ENCODE measurements around the gene RSPO3.

Gene RSPO3

DNA sequence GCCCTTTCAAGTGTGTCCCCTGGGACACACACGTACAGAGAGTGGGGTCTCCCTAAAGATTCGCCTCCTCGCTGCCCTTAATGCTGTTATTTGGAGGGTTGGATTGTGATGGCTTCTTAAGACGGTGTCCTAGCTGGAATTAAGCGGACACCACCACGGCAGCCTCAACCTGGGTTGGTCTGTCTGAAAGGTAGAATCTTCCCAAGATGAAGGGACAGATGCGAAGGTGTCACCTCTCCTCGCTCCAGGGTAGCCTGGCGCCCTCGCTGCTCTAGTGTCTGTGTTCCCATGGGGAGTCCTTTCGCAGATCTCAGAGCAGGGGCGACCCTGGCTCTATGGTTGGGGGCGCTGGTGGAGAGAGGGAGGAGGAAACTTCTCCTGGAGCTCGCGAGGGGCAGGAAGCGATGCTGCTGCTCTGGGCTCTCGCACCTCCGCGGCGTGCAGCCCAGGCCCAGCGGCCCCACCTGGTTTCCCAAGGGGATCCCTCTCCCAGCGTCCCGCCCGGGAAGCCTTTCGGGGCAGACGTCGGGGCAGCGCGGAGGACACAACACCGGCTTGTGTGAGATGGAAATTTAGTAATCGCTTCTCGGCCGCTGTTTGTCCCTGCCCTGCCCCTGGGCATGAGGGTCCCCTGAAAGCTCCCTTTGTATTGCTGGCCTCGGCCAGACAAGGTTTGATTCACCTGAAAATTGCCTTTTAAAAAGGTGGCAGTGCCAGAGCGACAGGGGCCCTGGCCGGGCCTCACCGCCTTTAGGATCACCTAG lies 1.7 kb downstream of the RSPO3 start:
- no peak for TF ChIP-seq EZH2phosphoT487 (IDR thresholded peaks at IDR 0.05; ENCODE audit: borderline replicate concordance)
- TF ChIP-seq, protein P1, sequence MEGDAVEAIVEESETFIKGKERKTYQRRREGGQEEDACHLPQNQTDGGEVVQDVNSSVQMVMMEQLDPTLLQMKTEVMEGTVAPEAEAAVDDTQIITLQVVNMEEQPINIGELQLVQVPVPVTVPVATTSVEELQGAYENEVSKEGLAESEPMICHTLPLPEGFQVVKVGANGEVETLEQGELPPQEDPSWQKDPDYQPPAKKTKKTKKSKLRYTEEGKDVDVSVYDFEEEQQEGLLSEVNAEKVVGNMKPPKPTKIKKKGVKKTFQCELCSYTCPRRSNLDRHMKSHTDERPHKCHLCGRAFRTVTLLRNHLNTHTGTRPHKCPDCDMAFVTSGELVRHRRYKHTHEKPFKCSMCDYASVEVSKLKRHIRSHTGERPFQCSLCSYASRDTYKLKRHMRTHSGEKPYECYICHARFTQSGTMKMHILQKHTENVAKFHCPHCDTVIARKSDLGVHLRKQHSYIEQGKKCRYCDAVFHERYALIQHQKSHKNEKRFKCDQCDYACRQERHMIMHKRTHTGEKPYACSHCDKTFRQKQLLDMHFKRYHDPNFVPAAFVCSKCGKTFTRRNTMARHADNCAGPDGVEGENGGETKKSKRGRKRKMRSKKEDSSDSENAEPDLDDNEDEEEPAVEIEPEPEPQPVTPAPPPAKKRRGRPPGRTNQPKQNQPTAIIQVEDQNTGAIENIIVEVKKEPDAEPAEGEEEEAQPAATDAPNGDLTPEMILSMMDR (conservative IDR thresholded peaks at IDR 0.05; ENCODE audit: low read length) = no peak
- Histone ChIP-seq H3K9me3 (ENCODE audit: insufficient read depth, low read depth, low read length) (no peaks in the 10 kb centered on the region), H3K4me3 (ENCODE audit: low read length, poor library complexity, severe bottlenecking) (no peak overlapping the region), H3K79me2 (ENCODE audit: insufficient read depth, low read length) (no peaks in the 10 kb centered on the region), H3K9ac (ENCODE audit: low read depth, low read length, poor library complexity, severe bottlenecking) (no peak overlapping the region), H3F3A (ENCODE audit: low read depth) (no peaks in the 10 kb centered on the region), H4K20me1 (ENCODE audit: insufficient read depth, low read length, poor library complexity, severe bottlenecking) (no peaks in the 10 kb centered on the region), H3K9me2 (replicated peaks; ENCODE audit: low read depth, low read length) (no peaks in the 10 kb centered on the region), H3K4me1 (ENCODE audit: insufficient read depth, low read length, poor library complexity, severe bottlenecking) (no peaks in the 10 kb centered on the region), H2AFZ (ENCODE audit: low read length) (no peak overlapping the region), H3K4me2 (ENCODE audit: low read depth, low read length, poor library complexity, severe bottlenecking) (no peak overlapping the region), H3K27me3 (ENCODE audit: insufficient read depth, low read length, poor library complexity, severe bottlenecking) (no peaks in the 10 kb centered on the region), H3K36me3 (ENCODE audit: insufficient read depth, low read length) (no peaks in the 10 kb centered on the region)

DNA sequence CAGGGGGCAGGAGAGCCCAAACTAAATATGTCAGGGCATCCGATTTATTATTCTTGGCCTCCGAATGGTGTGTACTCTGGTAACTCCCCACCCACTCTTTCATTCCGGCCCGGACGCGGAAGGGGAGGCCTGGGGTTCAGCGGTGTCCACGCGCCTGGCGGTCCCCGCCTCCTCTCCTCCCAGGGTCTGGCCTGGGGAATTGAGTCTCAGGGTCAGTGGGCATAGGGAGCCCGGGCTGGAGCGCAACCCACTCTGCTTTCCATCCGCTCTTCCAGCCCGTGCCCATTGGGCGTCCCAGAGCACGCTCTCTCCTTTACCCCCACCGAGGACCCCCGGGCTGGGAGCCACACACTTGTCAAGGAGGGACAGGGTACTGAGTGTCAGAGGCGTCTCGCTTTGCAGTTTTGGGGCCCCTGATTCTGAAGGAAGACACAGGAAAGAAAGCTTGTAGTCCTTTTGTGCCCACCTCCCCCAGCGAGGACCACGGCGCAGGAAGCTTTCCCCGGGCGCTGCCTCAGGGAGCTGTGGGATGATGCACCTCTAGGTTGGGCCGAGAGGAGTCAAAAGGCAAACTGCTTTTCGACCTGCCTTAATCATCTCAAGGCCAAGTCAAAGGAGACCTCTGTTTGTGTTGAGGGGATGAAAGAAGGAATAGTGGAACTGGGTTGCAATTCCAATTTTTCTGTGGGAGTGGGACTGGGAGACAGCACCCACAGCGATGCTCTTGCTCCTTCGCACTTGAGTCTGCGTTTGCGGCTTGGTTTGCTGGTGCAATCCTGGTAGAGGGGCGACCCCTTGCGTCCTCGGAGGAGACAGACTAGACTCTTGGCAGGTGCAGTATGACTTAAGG lies 2.5 kb downstream of the RSPO3 start:
- H3K4me2 ChIP-seq (ENCODE audit: low read depth, low read length, poor library complexity, severe bottlenecking) = no peak overlapping the region
- H3K4me3 ChIP-seq (ENCODE audit: low read length, poor library complexity, severe bottlenecking) = no peak overlapping the region
- no peaks in the 10 kb centered on the region for H3K9me3 ChIP-seq (ENCODE audit: insufficient read depth, low read depth, low read length)
- no peak overlapping the region for H3K9ac ChIP-seq (ENCODE audit: low read depth, low read length, poor library complexity, severe bottlenecking)
- no peaks in the 10 kb centered on the region for H4K20me1 ChIP-seq (ENCODE audit: insufficient read depth, low read length, poor library complexity, severe bottlenecking)
- H2AFZ ChIP-seq (ENCODE audit: low read length) = no peak overlapping the region
- no peak for TF ChIP-seq EZH2phosphoT487 (IDR thresholded peaks at IDR 0.05; ENCODE audit: borderline replicate concordance)
- TF ChIP-seq, protein P1 (conservative IDR thresholded peaks at IDR 0.05; ENCODE audit: low read length) = no peak
- no peaks in the 10 kb centered on the region for H3K4me1 ChIP-seq (ENCODE audit: insufficient read depth, low read length, poor library complexity, severe bottlenecking)
- H3F3A ChIP-seq (ENCODE audit: low read depth) = no peaks in the 10 kb centered on the region
- H3K9me2 ChIP-seq (replicated peaks; ENCODE audit: low read depth, low read length) = no peaks in the 10 kb centered on the region
- no peaks in the 10 kb centered on the region for H3K27me3 ChIP-seq (ENCODE audit: insufficient read depth, low read length, poor library complexity, severe bottlenecking)
- H3K36me3 ChIP-seq (ENCODE audit: insufficient read depth, low read length) = no peaks in the 10 kb centered on the region
- no peaks in the 10 kb centered on the region for H3K79me2 ChIP-seq (ENCODE audit: insufficient read depth, low read length)

DNA sequence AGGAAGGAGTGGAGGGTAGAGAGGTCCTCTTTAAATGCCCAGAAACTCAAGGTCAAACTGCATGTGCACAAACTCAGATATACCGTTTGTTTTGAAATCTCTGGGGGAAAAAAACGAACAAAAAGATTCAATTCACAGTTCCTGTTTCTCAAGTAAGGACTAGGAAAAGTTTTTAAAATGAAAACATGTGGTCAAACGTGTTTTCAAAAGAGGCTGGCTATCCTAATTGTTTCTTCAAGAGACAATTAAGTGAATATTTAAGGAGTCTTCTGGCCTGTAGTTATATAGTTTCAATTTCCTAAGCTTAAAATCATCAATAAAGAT lies 3.1 kb downstream of the RSPO3 start:
- Histone ChIP-seq H3K9me3 (ENCODE audit: insufficient read depth, low read depth, low read length) (no peaks in the 10 kb centered on the region), H4K20me1 (ENCODE audit: insufficient read depth, low read length, poor library complexity, severe bottlenecking) (no peaks in the 10 kb centered on the region), H3K9me2 (replicated peaks; ENCODE audit: low read depth, low read length) (no peaks in the 10 kb centered on the region), H3K9ac (ENCODE audit: low read depth, low read length, poor library complexity, severe bottlenecking) (no peak overlapping the region), H2AFZ (ENCODE audit: low read length) (no peak overlapping the region), H3K27me3 (ENCODE audit: insufficient read depth, low read length, poor library complexity, severe bottlenecking) (no peaks in the 10 kb centered on the region), H3K4me1 (ENCODE audit: insufficient read depth, low read length, poor library complexity, severe bottlenecking) (no peaks in the 10 kb centered on the region), H3K4me3 (ENCODE audit: low read length, poor library complexity, severe bottlenecking) (no peak overlapping the region), H3F3A (ENCODE audit: low read depth) (no peaks in the 10 kb centered on the region), H3K79me2 (ENCODE audit: insufficient read depth, low read length) (no peaks in the 10 kb centered on the region), H3K36me3 (ENCODE audit: insufficient read depth, low read length) (no peaks in the 10 kb centered on the region), H3K4me2 (ENCODE audit: low read depth, low read length, poor library complexity, severe bottlenecking) (no peak overlapping the region)
- TF ChIP-seq EZH2phosphoT487 (IDR thresholded peaks at IDR 0.05; ENCODE audit: borderline replicate concordance) = no peak
- TF ChIP-seq, protein P1 (conservative IDR thresholded peaks at IDR 0.05; ENCODE audit: low read length) = no peak
